Type B pancreatic cell (in vitro differentiated cells): Measurements from ENCODE around the gene ALDOB. TPM values are rescaled to one million over a fixed set of nuclear protein-coding genes. Genes with fewer than 3 reads are reported as not detected.

ENCODE experiments used
- DNase-seq: peaks from one replicate; pipeline ENCODE4 v3.0.0; 2021; ENCODE audit warnings: mixed read lengths; ENCODE audit not compliant: unreplicated experiment; ENCODE audit errors: extremely low spot score
- H3K27ac Mint-ChIP-seq: 2 replicates; pipeline ENCODE4 v1.8.0; 2021; ENCODE audit warnings: mild to moderate bottlenecking, mixed read lengths
- H3K27me3 Mint-ChIP-seq: 2 replicates; pipeline ENCODE4 v1.8.0; 2021; ENCODE audit warnings: mixed read lengths
- H3K36me3 Mint-ChIP-seq: 2 replicates; pipeline ENCODE4 v1.8.0; 2021; ENCODE audit warnings: mixed read lengths
- H3K4me1 Mint-ChIP-seq: one replicate; pipeline ENCODE4 v1.8.0; 2021; ENCODE audit warnings: mixed read lengths; ENCODE audit not compliant: unreplicated experiment
- H3K4me3 Mint-ChIP-seq: 2 replicates; pipeline ENCODE4 v1.8.0; 2021; ENCODE audit warnings: mild to moderate bottlenecking, mixed read lengths
- H3K9me3 Mint-ChIP-seq: 2 replicates; pipeline ENCODE4 v1.8.0; 2021; ENCODE audit warnings: mixed read lengths
- CTCF ChIP-seq: fragments of 200-600 bp; sonication (generic); conservative IDR thresholded peaks from 2 replicates; pipeline ENCODE4 v1.5.0; 2021; ENCODE audit warnings: antibody characterized with exemption, mild to moderate bottlenecking
- long read RNA-seq: library from polyadenylated mRNA; unstranded; transcript quantifications from one replicate; pipeline ENCODE4 v2.0.0, GENCODE V29; 2020
- total RNA-seq: library from RNA; stranded (reverse); gene quantifications from 2 replicates; pipeline ENCODE4 v1.2.1, GENCODE V29; 2021; ENCODE audit warnings: low replicate concordance

The ALDOB gene
- 30.5 and 36.7 TPM in 2 replicates for total RNA-seq
- long read RNA-seq, transcript ALDOB-201 (9 exons, 2,451 nt) = major isoform, 188 of 203 reads
- long read RNA-seq, partial matches to known transcripts = 11 of 203 reads
- long read RNA-seq, other reads (novel, unspliced or antisense) = 4 of 203 reads

- Mint-ChIP-seq H3K36me3 (no peaks in the 10 kb centered on the region), H3K27ac (no peak within 1 kb of the TSS), H3K4me1 (no peaks in the 10 kb centered on the region), H3K4me3 (no peak within 1 kb of the TSS), H3K9me3 (no peaks in the 10 kb centered on the region), H3K27me3 (peaks cover 3% of the 10 kb centered on the region)
- DNase-seq = no peak
- TF ChIP-seq CTCF = no peak
Measured at GRCh38 chr9:101435601-101436079, at the start of gene ALDOB. Gene ALDOB, minus strand, starts transcription at chr9:101435774. Its CDS starts 4,887 bp downstream, at chr9:101430887.

GRCh38 chr9:101484046-101484445 lies 48.5 kb upstream of the ALDOB start:
- DNase-seq = no peak
- H3K9me3 Mint-ChIP-seq = no peaks in the 10 kb centered on the region
- peaks cover 32% of the 10 kb centered on the region for H3K27me3 Mint-ChIP-seq
- H3K27ac Mint-ChIP-seq = no peak overlapping the region
- H3K36me3 Mint-ChIP-seq = no peaks in the 10 kb centered on the region
- H3K4me3 Mint-ChIP-seq = peak overlapping the region; percentile 2
- TF ChIP-seq CTCF = no peak
- peaks cover 37% of the 10 kb centered on the region for H3K4me1 Mint-ChIP-seq

DNA sequence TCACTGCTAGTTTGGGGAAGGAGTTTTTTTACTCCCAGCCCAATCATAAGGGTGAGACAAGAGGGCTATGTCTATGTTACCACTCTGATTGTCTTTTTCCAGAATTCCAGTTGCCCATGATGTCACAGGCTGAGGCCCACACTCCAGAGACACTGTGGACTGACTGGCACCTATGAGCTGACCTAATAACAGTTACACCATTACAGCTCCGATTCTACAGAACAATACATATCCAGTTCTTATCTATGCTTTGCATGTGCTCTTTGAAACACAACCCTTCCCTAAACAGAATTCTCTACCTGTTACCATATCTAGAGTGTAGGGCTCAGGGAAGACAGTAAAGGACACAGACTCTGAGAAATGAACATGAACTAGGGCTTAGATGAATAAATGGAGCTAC lies 45.7 kb upstream of the ALDOB start:
- peaks cover 6% of the 10 kb centered on the region for H3K36me3 Mint-ChIP-seq
- H3K9me3 Mint-ChIP-seq = no peaks in the 10 kb centered on the region
- peaks cover 18% of the 10 kb centered on the region for H3K27me3 Mint-ChIP-seq
- TF ChIP-seq CTCF = no peak
- no peak for DNase-seq
- no peak overlapping the region for H3K4me3 Mint-ChIP-seq
- peak overlapping the region; percentile 96 for H3K27ac Mint-ChIP-seq
- H3K4me1 Mint-ChIP-seq = peaks cover 32% of the 10 kb centered on the region

DNA sequence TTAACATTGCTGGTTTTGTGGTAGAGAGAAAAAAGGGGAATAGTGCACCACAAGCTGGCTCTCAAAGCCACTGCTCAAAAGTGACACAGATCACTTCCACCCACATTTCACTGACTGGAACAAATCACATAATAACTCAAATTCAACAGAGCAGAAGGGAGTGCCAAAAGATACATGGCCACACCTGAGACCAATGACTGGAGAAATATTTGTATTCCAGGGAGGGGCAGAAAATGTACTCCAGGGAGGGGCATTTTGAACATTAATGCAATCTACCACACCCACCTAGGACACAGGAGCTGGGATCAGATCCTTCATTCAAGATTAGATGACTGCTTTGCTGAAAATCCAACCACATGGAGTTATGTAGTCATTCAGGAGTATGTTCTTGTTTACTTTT lies 44.8 kb upstream of the ALDOB start:
- H3K4me3 Mint-ChIP-seq = peak overlapping the region; percentile 59
- peaks cover 27% of the 10 kb centered on the region for H3K4me1 Mint-ChIP-seq
- peak overlapping the region; percentile 96 for H3K27ac Mint-ChIP-seq
- peaks cover 12% of the 10 kb centered on the region for H3K27me3 Mint-ChIP-seq
- no peak for TF ChIP-seq CTCF
- peaks cover 8% of the 10 kb centered on the region for H3K36me3 Mint-ChIP-seq
- H3K9me3 Mint-ChIP-seq = no peaks in the 10 kb centered on the region
- DNase-seq = no peak

GRCh38 chr9:101479338-101480030 lies 43.9 kb upstream of the ALDOB start:
- H3K9me3 Mint-ChIP-seq = no peaks in the 10 kb centered on the region
- peaks cover 7% of the 10 kb centered on the region for H3K27me3 Mint-ChIP-seq
- peaks cover 17% of the 10 kb centered on the region for H3K36me3 Mint-ChIP-seq
- peak overlapping the region; percentile 59 for H3K4me3 Mint-ChIP-seq
- TF ChIP-seq CTCF = no peak
- DNase-seq = no peak
- H3K27ac Mint-ChIP-seq = peak overlapping the region; percentile 96
- H3K4me1 Mint-ChIP-seq = peaks cover 24% of the 10 kb centered on the region
